Naive thymus-derived CD8-positive, alpha-beta T cell (primary cell): Measurements from ENCODE around the gene USP12. TPM values are rescaled to one million over a fixed set of nuclear protein-coding genes. Genes with fewer than 3 reads are reported as not detected.

ENCODE experiments used
- ATAC-seq, 2 donors: fragments of 150-1000 bp; cut with Tn5 transposase in 1 of 2; sonication (Bioruptor Pico), chemical (Tn5 transposase) in 1 of 2; 1 replicate in 1 of 2; 2 replicates in 1 of 2; pipeline ENCODE4 v1.10.0; 2021; ENCODE audit warnings: mild to moderate bottlenecking in 2 of 2, moderate library complexity in 2 of 2
- POLR2A ChIA-PET: fragments of 350-600 bp; sonication (Branson Sonifier 250); formaldehyde crosslinking; loops from one replicate; lab custom pipeline; 2021; ENCODE audit warnings: antibody characterized with exemption; lab: Charles Lee
- DNase-seq, 10 donors: peaks; one replicate each; pipeline versions ENCODE4 v3.0.0 to v3.0.0-alpha.2; 2020 to 2022
- H3K27ac Mint-ChIP-seq, 10 donors: one replicate each; pipeline ENCODE4 v1.8.0; 2020 to 2022; ENCODE audit warnings: mild to moderate bottlenecking in 10 of 10, mixed read lengths in 10 of 10, moderate library complexity in 4 of 10, inconsistent platforms in 1 of 10
- H3K27me3 Mint-ChIP-seq, 5 donors: one replicate each; pipeline ENCODE4 v1.8.0; 2021 to 2022; ENCODE audit warnings: mixed read lengths in 5 of 5
- H3K36me3 Mint-ChIP-seq, 3 donors: one replicate each; pipeline ENCODE4 v1.8.0; 2020 to 2022; ENCODE audit warnings: mixed read lengths in 3 of 3, mild to moderate bottlenecking in 2 of 3, inconsistent platforms in 1 of 3
- H3K4me1 Mint-ChIP-seq, 4 donors: one replicate each; pipeline ENCODE4 v1.8.0; 2021 to 2022; ENCODE audit warnings: mixed read lengths in 4 of 4
- H3K4me3 Mint-ChIP-seq, 10 donors: one replicate each; pipeline ENCODE4 v1.8.0; 2020 to 2022; ENCODE audit warnings: mild to moderate bottlenecking in 10 of 10, mixed read lengths in 10 of 10, moderate library complexity in 6 of 10, inconsistent platforms in 1 of 10
- H3K9me3 Mint-ChIP-seq, 9 donors: one replicate each; pipeline ENCODE4 v1.8.0; 2020 to 2022; ENCODE audit warnings: mixed read lengths in 9 of 9, mild to moderate bottlenecking in 3 of 9, inconsistent platforms in 1 of 9, moderate library complexity in 1 of 9
- polyA plus RNA-seq, 3 donors: library from polyadenylated mRNA; unstranded; fragments of 300-500 nt; fragmentation: Illumina TruSeq; gene quantifications; one replicate each; pipeline ENCODE4 v1.2.3, GENCODE V29; 2021
- total RNA-seq, 8 experiments: library from RNA in 2 of 8; stranded (reverse) in 2 of 8; gene quantifications; one replicate each; pipeline ENCODE4 v1.2.3 and lab custom pipeline; 2021 to 2026

USP12 gene
- total and polyA plus RNA-seq, 5 experiments from 2014 or later: 9.3 to 33.0 (median 17.4) TPM

DNA sequence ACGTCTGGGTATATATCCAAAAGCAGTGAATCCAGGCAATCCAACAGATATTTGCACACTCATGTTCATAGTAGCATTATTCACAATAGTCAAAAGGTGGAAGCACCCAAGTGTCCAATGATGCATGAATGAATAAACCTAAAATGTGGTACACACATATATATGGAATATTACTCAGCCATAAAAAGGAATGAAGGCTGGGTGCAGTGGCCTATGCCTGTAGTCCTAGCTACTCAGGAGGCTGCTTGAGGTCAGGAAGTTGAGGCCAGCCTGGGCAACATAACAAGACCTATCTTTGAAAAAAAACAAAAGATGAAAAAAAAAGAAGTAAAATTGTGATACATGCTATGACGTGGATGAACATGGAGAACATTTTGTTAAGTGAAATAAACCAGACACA lies 10.4 kb upstream of the USP12 start:
- H3K4me1 Mint-ChIP-seq: peaks cover 0 to 4% (median 0%) of the 10 kb centered on the region in 4 donors

DNA sequence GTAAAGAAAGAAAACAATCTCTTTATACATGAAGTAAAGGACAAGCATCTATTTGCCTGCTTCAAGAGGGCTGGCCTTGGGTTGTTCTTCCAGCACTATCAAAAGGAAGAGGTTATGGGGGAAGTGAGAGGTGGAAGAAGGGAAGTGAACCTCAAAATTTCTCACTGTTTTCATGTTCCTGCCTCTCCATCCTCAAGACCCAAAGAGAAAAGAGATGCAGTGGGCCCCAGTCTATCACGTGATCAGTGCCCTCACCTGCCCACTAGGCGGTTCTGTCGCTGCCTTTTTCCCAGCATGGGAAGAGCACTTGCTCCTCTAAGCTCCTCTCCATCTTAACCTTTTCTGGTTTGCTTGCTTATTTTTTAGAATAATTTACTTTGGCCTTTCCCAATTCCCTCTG lies 6.2 kb upstream of the USP12 start:
- H3K36me3 Mint-ChIP-seq: peaks cover 0 to 1% (median 0%) of the 10 kb centered on the region in 3 donors
- no peak overlapping the region for H3K4me3 Mint-ChIP-seq
- H3K4me1 Mint-ChIP-seq: peaks cover 2 to 21% (median 4%) of the 10 kb centered on the region in 4 donors
- ATAC-seq (no peak), DNase-seq (no peak)
- peaks cover under 1 to 11% (median 2%) of the 10 kb centered on the region in 5 donors for H3K27me3 Mint-ChIP-seq
- no peak overlapping the region for H3K27ac Mint-ChIP-seq
- H3K9me3 Mint-ChIP-seq: no peaks in the 10 kb centered on the region
- POLR2A ChIA-PET: no interaction called here

More for the DNA sequence above, 10.4 kb upstream of the USP12 start:
- Mint-ChIP-seq H3K9me3 (no peaks in the 10 kb centered on the region), H3K27ac (no peak overlapping the region), H3K36me3 (peaks cover 0 to 6% (median 0%) of the 10 kb centered on the region in 3 donors), H3K4me3 (no peak overlapping the region), H3K27me3 (peaks cover 2 to 19% (median 7%) of the 10 kb centered on the region in 5 donors)
- ATAC-seq (no peak), DNase-seq (no peak)
- POLR2A ChIA-PET: no interaction called here

DNA sequence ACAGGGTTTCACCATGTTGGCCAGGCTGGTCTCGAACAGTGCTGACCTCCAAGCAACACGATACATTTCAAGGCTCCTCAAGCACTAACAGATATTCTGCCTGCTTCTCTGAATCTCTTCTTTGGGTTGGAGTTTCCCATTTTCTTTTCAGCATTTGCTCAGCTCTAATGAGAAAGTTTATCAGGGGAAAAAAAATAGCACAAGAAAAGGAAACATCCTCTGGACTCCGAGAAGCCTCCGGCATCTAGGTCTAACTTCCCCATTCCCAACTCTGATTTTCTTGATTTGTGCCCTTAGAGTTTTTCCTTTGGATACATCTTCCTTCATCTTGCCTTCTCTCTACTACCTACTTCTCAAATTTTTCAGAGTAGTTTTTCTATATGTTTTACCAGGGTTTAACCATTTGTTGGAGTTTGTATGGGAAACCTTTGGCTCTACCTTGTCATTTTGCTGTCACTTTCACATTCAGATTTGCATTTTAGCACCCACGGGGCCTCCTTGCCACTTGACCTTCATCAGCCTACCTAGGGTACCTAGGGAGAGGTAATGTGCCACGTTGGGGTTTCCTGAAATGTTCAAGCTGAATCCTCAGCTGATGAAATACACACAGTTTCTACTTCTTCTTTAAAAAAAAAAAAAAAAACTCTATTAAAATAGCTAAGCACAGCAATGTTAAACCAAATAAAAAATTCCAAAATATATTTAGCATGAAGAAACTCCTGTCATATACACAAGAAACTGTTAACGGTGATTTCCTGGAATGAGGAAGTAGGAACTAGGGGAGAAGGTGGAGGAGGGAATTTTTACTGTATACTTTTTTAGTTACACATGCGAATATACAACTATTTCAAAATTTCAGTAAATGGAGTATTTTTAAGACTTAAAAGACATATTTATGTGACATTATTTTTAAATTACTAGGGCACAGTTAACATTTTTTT lies 5.1 kb upstream of the USP12 start:
- DNase-seq (no peak), ATAC-seq (no peak)
- Mint-ChIP-seq H3K4me1 (peaks cover 4 to 28% (median 11%) of the 10 kb centered on the region in 4 donors), H3K9me3 (no peaks in the 10 kb centered on the region), H3K27ac (peak overlapping the region in 2 of 10 donors; percentile 5 to 8), H3K36me3 (no peaks in the 10 kb centered on the region), H3K27me3 (peaks cover 0 to 3% (median under 1%) of the 10 kb centered on the region in 5 donors), H3K4me3 (no peak overlapping the region)
- POLR2A ChIA-PET: no interaction called here

DNA sequence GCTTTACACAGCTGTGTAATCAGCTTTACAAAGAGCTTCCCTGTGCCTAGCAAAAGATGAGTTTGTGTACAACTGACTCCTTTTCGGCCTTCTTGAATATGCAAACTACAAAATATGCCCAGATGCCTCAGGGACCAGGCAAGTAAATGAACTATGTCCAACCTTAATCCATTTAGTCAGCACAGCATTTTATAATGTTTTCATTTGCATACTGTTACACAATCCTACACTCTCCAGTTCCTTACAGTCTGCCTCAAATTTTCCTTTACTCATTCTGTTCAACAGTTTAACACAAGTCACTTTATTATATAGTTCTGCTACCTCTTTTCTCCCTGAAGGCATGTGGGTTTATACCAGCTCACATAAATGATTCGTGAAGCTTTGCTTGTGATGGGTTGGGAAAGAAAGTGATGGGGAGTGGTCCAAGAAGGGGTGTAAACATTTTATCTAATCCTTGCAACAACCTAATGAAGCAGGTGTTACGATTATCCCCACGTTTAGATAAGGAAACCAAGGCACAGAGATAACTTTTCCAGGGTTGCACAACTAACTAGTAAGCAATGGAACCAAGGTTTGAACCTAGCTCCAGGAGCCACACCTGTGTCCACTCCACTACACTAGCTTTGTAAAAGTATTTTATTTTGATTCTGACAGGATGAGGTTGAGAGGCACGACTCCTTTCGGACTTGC lies 3.3 kb upstream of the USP12 start:
- Mint-ChIP-seq H3K27me3 (peaks cover 0 to 3% (median 0%) of the 10 kb centered on the region in 5 donors), H3K4me1 (peaks cover 7 to 36% (median 20%) of the 10 kb centered on the region in 4 donors), H3K9me3 (no peaks in the 10 kb centered on the region), H3K36me3 (peaks cover 0 to 4% (median 0%) of the 10 kb centered on the region in 3 donors), H3K27ac (peak overlapping the region in 1 of 10 donors; percentile 69), H3K4me3 (peak overlapping the region in 1 of 10 donors; percentile 36)
- no peak for DNase-seq
- POLR2A ChIA-PET: interaction anchor here (0.6 to 2.0 kb wide), 4 partner anchors 76 to 982 kb away, joined by 3 to 7 read pairs (median 6); partner anchors contain the start of gene RPL21
- ATAC-seq: no peak

DNA sequence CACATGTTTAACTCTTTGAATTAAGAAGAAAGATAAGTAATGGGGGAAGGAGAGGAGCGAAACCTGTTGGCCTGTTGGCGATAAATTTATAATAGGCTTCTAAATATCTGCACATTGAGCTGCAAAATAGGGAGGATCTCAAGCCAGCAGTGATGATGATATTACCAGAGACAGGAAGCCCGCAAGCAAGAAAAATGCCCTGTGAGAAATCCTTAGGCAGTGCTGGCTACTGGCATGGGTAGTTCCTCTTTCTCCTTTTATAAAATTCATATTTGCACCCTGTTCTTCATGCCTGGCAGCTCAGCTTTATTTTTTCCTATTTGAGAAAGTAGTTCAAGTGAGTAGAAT lies 858 bp upstream of the USP12 start:
- Mint-ChIP-seq H3K27ac (peak overlapping the region; percentile 87 to 97 (median 96)), H3K36me3 (peaks cover 0 to 4% (median 0%) of the 10 kb centered on the region in 3 donors), H3K4me1 (peaks cover 15 to 56% (median 42%) of the 10 kb centered on the region in 4 donors), H3K4me3 (peak overlapping the region; percentile 80 to 94 (median 90)), H3K9me3 (no peaks in the 10 kb centered on the region), H3K27me3 (no peaks in the 10 kb centered on the region)
- POLR2A ChIA-PET: interaction anchor here (0.5 to 1.7 kb wide), 7 partner anchors 44 to 1136 kb away, joined by 3 to 11 read pairs (median 3); partner anchors contain the start of gene RPL21
- ATAC-seq (no peak), DNase-seq (no peak)

DNA sequence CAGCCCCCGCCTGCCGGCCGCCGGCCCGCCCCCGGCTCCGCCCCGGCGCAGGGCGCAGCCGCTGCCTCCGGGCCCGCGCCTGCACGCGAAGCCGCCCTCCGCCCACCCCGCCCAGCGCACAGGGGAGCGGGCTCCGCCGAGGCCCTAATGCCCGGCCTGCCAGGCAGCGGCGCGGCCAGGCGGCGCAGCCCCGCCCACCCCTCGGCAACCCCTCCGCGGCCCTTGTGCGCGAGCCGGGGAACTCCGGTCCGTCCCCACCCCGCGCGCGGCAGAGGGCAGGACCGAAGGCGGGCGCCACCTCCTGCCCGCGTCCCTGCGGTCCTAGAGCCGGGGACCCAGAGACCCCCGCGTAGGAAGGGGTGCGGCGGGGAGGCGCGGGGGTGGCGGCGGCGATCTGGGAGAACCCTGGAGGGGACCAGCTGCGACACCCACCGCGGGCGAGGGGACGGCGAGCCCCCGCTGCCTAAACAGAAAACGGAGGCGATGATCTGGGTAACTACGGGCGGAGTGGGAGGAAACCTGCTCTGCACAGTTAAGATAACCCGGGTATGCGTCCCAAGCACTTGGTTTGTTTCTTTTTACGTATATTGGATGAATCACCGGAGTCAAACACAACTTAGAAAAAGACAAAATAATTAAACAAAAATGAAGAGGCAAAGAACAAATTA lies 350 bp upstream of the USP12 start:
- no peaks in the 10 kb centered on the region for H3K27me3 Mint-ChIP-seq
- peak overlapping the region; percentile 87 to 97 (median 96) for H3K27ac Mint-ChIP-seq
- POLR2A ChIA-PET: interaction anchor here (0.6 to 1.7 kb wide), 5 partner anchors 55 to 1135 kb away, joined by 3 to 11 read pairs (median 3); partner anchors contain the start of gene RPL21
- peak overlapping the region; percentile 80 to 94 (median 90) for H3K4me3 Mint-ChIP-seq
- H3K9me3 Mint-ChIP-seq: no peaks in the 10 kb centered on the region
- H3K4me1 Mint-ChIP-seq: peaks cover 15 to 57% (median 43%) of the 10 kb centered on the region in 4 donors
- DNase-seq (peak; percentile 86 to 95 (median 90)), ATAC-seq (peak; percentile 86)
- H3K36me3 Mint-ChIP-seq: peaks cover 0 to 4% (median 0%) of the 10 kb centered on the region in 3 donors

DNA sequence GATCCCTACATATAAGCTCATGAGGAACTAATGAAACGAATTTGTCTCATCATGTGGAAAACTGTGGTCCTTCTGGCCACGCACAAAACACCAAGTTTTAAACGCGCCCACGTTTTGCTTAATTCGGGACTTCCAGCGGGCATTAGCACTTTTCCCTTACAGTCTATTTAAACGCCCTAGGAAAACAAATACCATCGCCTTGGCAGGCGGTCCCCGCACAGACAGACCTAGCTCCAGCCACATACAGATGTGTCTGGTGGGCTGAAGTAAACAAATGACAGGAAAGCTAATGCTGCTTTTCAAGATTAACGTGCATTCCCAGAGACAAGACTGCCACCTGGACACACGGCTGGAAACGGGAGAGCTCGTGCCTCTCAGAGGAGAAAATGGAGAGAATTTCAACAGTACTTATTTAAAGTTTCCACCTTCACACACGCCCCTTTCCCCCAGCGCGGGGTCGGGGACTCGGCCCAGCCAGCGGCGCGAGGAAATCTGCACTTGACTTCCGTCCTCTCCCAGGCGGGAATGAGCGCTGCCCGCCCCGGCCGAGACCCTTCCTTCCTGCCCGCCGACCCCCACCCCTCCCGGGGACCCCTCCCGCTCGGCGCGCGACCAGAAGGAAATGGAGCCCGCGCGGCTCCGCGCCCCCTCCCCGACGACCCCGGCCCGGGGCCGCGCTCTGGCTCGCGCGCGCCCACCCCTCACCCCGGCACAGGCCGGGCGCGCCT lies 931 bp downstream of the USP12 start:
- peaks cover 0 to 4% (median 0%) of the 10 kb centered on the region in 3 donors for H3K36me3 Mint-ChIP-seq
- H3K4me1 Mint-ChIP-seq: peaks cover 17 to 62% (median 53%) of the 10 kb centered on the region in 4 donors
- H3K9me3 Mint-ChIP-seq: no peaks in the 10 kb centered on the region
- ATAC-seq (no peak), DNase-seq (peak in 8 of 10 donors; percentile 8 to 37 (median 25))
- POLR2A ChIA-PET: interaction anchor here (0.8 to 1.1 kb wide), 6 partner anchors 9 to 254 kb away, joined by 3 to 6 read pairs (median 4); partner anchors contain the start of genes GTF3A and RPL21
- no peaks in the 10 kb centered on the region for H3K27me3 Mint-ChIP-seq
- peak overlapping the region; percentile 83 to 99 (median 96) for H3K27ac Mint-ChIP-seq
- H3K4me3 Mint-ChIP-seq: peak overlapping the region; percentile 86 to 99 (median 96)

DNA sequence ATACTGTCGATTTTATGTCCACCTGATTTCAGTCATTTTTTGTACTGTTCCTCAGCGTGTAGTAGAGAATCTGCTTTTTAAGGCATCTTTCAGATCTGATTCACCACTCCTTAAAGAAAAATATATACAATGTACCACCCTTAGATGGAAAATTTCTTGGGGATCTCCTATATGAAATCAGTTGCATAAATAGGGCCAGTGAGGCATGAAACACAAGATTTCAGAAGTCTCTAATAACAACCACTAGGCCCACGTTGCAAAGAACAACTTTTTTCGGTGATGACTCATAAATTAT lies 1.4 kb downstream of the USP12 start:
- no peak for ATAC-seq
- peak in 1 of 10 donors; percentile 9 for DNase-seq
- Mint-ChIP-seq H3K36me3 (peaks cover 0 to 4% (median 0%) of the 10 kb centered on the region in 3 donors), H3K9me3 (no peaks in the 10 kb centered on the region), H3K27me3 (no peaks in the 10 kb centered on the region), H3K4me3 (peak overlapping the region; percentile 86 to 99 (median 96)), H3K4me1 (peaks cover 17 to 66% (median 57%) of the 10 kb centered on the region in 4 donors), H3K27ac (peak overlapping the region; percentile 83 to 99 (median 96))
- POLR2A ChIA-PET: interaction anchor here (0.8 to 1.1 kb wide), 6 partner anchors 8 to 254 kb away, joined by 3 to 6 read pairs (median 4); partner anchors contain the start of genes GTF3A and RPL21

DNA sequence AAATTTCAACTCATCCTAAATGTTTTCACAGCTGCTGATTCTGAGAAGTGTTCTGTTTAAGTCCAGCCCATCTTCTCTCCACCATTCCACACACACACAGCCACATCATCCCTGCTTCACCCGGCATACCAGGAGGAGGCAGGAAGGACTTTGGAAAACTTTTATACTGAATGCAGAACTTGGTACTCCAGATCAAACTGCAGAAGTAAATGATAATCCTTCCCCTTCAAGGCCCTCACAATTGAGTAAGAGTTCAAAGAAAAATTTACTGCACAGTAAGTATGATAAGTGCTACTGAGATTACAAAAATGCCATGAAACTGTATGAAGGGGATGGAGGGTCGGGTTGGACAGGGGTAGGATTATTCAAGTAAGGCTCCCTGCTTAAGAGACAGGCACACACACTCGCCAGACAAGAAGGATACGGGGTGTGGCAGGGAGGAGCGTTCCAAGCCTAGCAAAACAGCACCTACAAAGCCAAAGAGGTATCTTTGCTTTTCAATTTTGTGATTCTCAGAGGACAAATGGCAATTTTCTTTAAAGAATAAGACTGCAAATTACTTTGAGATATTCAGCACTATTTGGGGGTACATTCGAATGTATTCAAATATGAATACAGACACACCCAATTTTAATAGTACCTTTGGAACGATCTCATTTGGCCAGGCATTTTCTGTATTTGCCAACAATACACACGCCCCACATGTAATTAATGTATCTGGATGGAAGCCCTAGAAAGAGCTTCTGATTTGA lies 2.5 kb downstream of the USP12 start:
- POLR2A ChIA-PET: no interaction called here
- Mint-ChIP-seq H3K27ac (peak overlapping the region in 9 of 10 donors; percentile 37 to 97 (median 87)), H3K9me3 (no peaks in the 10 kb centered on the region), H3K4me1 (peaks cover 19 to 72% (median 62%) of the 10 kb centered on the region in 4 donors), H3K27me3 (no peaks in the 10 kb centered on the region), H3K4me3 (peak overlapping the region in 9 of 10 donors; percentile 16 to 99 (median 86)), H3K36me3 (peaks cover 0 to 4% (median 0%) of the 10 kb centered on the region in 3 donors)
- DNase-seq (no peak), ATAC-seq (no peak)

DNA sequence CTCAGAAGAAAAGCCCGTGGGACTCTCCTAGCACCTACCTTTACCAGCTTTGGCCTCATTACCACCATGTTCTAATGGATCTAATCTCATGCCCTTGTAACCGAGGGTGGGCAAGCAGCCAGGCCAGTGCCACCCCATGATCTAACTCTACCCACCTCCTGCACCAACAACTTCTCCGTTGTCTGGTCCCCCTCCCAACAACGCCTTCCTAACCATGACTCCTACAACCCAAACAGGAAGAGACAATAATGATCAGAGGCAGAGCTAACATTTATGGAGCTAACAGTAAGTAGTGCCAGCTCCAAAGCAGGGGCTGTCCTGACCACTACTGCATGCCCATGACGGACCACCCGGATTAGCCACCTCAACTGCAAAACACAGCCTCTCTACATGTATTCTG lies 3.5 kb downstream of the USP12 start:
- POLR2A ChIA-PET: no interaction called here
- H3K27me3 Mint-ChIP-seq: no peaks in the 10 kb centered on the region
- H3K27ac Mint-ChIP-seq: peak overlapping the region in 8 of 10 donors; percentile 2 to 91 (median 57)
- ATAC-seq (no peak), DNase-seq (no peak)
- H3K9me3 Mint-ChIP-seq: no peaks in the 10 kb centered on the region
- H3K36me3 Mint-ChIP-seq: peaks cover 0 to 4% (median 0%) of the 10 kb centered on the region in 3 donors
- H3K4me3 Mint-ChIP-seq: peak overlapping the region; percentile 9 to 68 (median 50)
- H3K4me1 Mint-ChIP-seq: peaks cover 21 to 79% (median 68%) of the 10 kb centered on the region in 4 donors

DNA sequence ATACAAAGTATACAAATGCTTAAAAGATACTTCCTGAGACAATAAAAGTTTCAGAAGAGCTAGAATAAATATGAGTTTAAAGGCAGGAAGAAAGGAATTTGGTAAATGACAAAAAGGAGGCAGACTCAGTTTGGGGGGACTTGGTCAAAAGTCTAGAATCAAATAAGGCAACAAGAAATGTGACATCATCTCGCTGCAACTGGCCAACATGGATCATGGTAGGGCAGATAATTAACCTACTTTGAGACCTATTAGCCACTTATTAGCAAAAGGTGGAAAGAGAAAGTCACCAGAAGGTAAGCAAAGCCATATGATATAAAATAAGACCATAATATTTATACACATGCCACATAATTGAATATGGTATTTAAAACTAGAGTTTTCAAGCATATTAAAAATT lies 5.3 kb downstream of the USP12 start:
- ATAC-seq (no peak), DNase-seq (no peak)
- Mint-ChIP-seq H3K27ac (no peak overlapping the region), H3K27me3 (no peaks in the 10 kb centered on the region), H3K4me3 (peak overlapping the region in 1 of 10 donors; percentile 40), H3K4me1 (peaks cover 20 to 81% (median 72%) of the 10 kb centered on the region in 4 donors), H3K36me3 (peaks cover 0 to 4% (median 0%) of the 10 kb centered on the region in 3 donors), H3K9me3 (no peaks in the 10 kb centered on the region)
- POLR2A ChIA-PET: interaction anchor here (0.6 kb wide), 1 partner anchor 172 kb away, joined by 3 read pairs; no protein-coding TSS in a partner anchor
